OCI-LY1 (cell line): ENCODE data around the gene IL11.

Experiments
- H2AFZ ChIP-seq: fragments of 200-600 bp; sonication (generic), shearing (Covaris generic); 2 replicates; pipeline ENCODE4 v1.6.0; 2014; ENCODE audit warnings: antibody characterized with exemption, mild to moderate bottlenecking, low read length
- H3F3A ChIP-seq: fragments of 200-600 bp; sonication (generic), shearing (Covaris generic); 2 replicates; pipeline ENCODE4 v1.6.0; 2014; ENCODE audit warnings: mild to moderate bottlenecking, antibody characterized with exemption, low read length, moderate library complexity; ENCODE audit not compliant: insufficient read depth
- H3K27ac ChIP-seq: fragments of 200-600 bp; sonication (generic); 2 replicates; pipeline ENCODE4 v1.5.1; 2014; ENCODE audit warnings: low read length, mixed run types, mild to moderate bottlenecking, low read depth; ENCODE audit not compliant: poor library complexity, severe bottlenecking
- H3K27me3 ChIP-seq: fragments of 200-600 bp; sonication (generic); 2 replicates; pipeline ENCODE4 v1.6.0; 2014; ENCODE audit warnings: antibody characterized with exemption, mild to moderate bottlenecking, low read length, moderate library complexity; ENCODE audit not compliant: insufficient read depth
- H3K36me3 ChIP-seq: fragments of 200-600 bp; sonication (generic); 2 replicates; pipeline ENCODE4 v1.6.1; 2014; ENCODE audit warnings: mild to moderate bottlenecking, antibody characterized with exemption, low read length, moderate library complexity, mixed read lengths; ENCODE audit not compliant: insufficient read depth
- H3K4me1 ChIP-seq: fragments of 200-600 bp; sonication (generic); 2 replicates; pipeline ENCODE4 v1.5.1; 2014; ENCODE audit warnings: mild to moderate bottlenecking, low read length, moderate library complexity; ENCODE audit not compliant: insufficient read depth, severe bottlenecking
- H3K4me2 ChIP-seq: fragments of 200-600 bp; sonication (generic), shearing (Covaris generic); 2 replicates; pipeline ENCODE4 v1.6.1; 2014; ENCODE audit warnings: low read length
- H3K4me3 ChIP-seq: fragments of 200-600 bp; sonication (generic); 2 replicates; pipeline ENCODE4 v1.5.1; 2014; ENCODE audit warnings: low read length, low read depth, mild to moderate bottlenecking, mixed read lengths; ENCODE audit not compliant: poor library complexity, severe bottlenecking
- H3K79me2 ChIP-seq: fragments of 200-600 bp; shearing (Covaris generic); 2 replicates; pipeline ENCODE4 v1.6.1; 2016; ENCODE audit warnings: mixed run types, low read length, mixed read lengths; ENCODE audit not compliant: insufficient read depth
- H3K9ac ChIP-seq: fragments of 200-600 bp; sonication (generic), shearing (Covaris generic); 2 replicates; pipeline ENCODE4 v1.6.1; 2014; ENCODE audit warnings: mild to moderate bottlenecking, low read length, mixed read lengths
- H3K9me2 ChIP-seq: fragments of 200-600 bp; sonication (generic), shearing (Covaris generic); 2 replicates; pipeline ENCODE4 v1.6.1; 2014; ENCODE audit warnings: low read depth, mild to moderate bottlenecking, low read length, mixed read lengths
- H3K9me3 ChIP-seq: fragments of 200-600 bp; shearing (Covaris generic); 2 replicates; pipeline ENCODE4 v1.6.1; 2014; ENCODE audit warnings: low read length, mixed read lengths
- H4K20me1 ChIP-seq: fragments of 200-600 bp; sonication (generic), shearing (Covaris generic); 2 replicates; pipeline ENCODE4 v1.6.0; 2016; ENCODE audit warnings: mild to moderate bottlenecking, low read length; ENCODE audit not compliant: insufficient read depth
- EZH2 ChIP-seq: fragments of 200-600 bp; sonication (generic), shearing (Covaris generic); IDR thresholded peaks from 2 replicates; pipeline ENCODE4 v1.8.0; 2017; ENCODE audit warnings: borderline replicate concordance, mixed run types, mild to moderate bottlenecking, antibody characterized with exemption, low read length, moderate library complexity, mixed read lengths
- TF ChIP-seq, protein P1 (sequence below): fragments of 200-600 bp; sonication (generic), shearing (Covaris generic); IDR thresholded peaks from 2 replicates; pipeline ENCODE4 v1.5.1; 2017; ENCODE audit warnings: mild to moderate bottlenecking, antibody characterized with exemption, low read length, moderate library complexity, mixed read lengths

IL11 gene

DNA sequence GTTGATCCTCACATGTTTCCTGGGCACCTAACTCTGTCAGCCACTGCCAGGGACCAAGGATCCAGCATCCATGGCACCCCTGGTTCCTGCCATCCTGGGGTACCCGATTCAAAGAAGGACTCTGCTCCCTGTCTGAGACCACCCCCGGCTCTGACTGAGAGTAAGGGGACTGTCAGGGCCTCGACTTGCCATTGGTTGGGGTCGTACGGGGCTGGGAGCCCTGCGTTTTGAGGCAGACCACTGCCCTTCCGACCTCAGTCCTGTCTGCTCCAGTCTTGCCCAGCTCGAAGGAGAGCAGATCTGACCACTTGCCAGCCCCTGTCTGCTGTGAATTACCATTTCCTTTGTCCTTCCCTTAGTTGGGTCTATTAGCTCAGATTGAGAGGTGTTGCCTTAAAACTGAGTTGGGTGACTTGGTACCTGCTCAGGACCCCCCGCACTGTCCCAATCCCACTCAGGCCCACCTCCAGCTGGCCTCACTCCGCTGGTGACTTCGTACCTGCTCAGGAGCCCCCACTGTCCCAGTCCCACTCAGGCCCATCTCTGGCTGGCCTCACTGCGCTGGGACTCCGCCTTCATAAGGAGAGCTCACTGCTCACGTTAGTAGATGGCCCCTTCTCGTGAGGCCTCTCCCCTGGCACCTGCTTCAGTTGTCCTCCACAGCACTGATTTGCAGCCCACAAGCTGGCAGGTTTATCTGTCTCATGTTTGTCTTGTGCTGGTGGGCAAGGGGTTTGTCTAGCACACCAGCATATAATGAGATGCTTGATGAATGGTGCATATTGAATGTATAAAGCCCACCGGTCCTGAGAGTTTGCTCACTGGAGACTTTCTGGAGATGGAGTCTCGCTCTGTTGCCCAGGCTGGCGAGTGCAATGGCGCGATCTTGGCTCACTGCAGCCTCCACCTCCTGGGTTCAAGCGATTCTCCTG lies 19.4 kb upstream of the IL11 start:
- Histone ChIP-seq H3K9me3 (no peaks in the 10 kb centered on the region), H3K36me3 (peaks cover 52% of the 10 kb centered on the region), H2AFZ (no peak overlapping the region), H3K9me2 (no peaks in the 10 kb centered on the region), H3F3A (no peaks in the 10 kb centered on the region), H4K20me1 (no peaks in the 10 kb centered on the region), H3K79me2 (no peaks in the 10 kb centered on the region), H3K4me2 (no peak overlapping the region; the same call in 1 of the 2 replicates), H3K9ac (no peak overlapping the region), H3K27ac (no peak overlapping the region), H3K27me3 (no peaks in the 10 kb centered on the region), H3K4me3 (no peak overlapping the region), H3K4me1 (peaks cover 36% of the 10 kb centered on the region)
- TF ChIP-seq, protein P1, sequence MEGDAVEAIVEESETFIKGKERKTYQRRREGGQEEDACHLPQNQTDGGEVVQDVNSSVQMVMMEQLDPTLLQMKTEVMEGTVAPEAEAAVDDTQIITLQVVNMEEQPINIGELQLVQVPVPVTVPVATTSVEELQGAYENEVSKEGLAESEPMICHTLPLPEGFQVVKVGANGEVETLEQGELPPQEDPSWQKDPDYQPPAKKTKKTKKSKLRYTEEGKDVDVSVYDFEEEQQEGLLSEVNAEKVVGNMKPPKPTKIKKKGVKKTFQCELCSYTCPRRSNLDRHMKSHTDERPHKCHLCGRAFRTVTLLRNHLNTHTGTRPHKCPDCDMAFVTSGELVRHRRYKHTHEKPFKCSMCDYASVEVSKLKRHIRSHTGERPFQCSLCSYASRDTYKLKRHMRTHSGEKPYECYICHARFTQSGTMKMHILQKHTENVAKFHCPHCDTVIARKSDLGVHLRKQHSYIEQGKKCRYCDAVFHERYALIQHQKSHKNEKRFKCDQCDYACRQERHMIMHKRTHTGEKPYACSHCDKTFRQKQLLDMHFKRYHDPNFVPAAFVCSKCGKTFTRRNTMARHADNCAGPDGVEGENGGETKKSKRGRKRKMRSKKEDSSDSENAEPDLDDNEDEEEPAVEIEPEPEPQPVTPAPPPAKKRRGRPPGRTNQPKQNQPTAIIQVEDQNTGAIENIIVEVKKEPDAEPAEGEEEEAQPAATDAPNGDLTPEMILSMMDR, result no peak

DNA sequence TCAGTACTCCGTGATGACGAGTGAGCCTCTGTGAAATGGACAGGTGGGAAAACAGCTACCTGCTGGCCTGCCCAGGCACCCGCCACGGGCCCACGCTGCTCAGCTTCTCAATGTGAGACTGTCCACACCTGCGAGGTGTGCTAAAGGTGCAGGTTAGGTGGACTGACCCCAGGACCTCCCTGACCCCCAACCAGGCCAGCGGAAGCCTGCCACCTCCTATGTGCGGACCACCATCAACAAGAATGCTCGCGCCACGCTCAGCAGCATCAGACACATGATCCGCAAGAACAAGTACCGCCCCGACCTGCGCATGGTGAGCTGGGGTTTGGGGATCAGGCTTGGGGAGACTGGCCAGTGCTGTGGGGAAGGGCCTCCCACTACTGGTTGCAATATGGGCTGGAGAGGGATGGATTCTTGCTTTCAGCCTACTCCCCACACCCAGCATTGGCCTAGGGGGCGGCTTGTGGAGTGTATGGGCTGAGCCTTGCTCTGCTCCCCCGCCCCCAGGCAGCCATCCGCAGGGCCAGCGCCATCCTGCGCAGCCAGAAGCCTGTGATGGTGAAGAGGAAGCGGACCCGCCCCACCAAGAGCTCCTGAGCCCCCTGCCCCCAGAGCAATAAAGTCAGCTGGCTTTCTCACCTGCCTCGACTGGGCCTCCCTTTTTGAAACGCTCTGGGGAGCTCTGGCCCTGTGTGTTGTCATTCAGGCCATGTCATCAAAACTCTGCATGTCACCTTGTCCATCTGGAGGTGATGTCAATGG lies 17.7 kb upstream of the IL11 start:
- H3K4me3 ChIP-seq, result peak overlapping the region; percentile 94
- H3K27ac ChIP-seq, result no peak overlapping the region
- H3K9me3 ChIP-seq, result no peaks in the 10 kb centered on the region
- H3K4me2 ChIP-seq, result peak overlapping the region; percentile 89
- no peaks in the 10 kb centered on the region for H3F3A ChIP-seq
- H2AFZ ChIP-seq, result no peak overlapping the region
- peak overlapping the region; percentile 96 for H3K9ac ChIP-seq
- H3K4me1 ChIP-seq, result peaks cover 47% of the 10 kb centered on the region
- H4K20me1 ChIP-seq, result no peaks in the 10 kb centered on the region
- TF ChIP-seq EZH2, result no peak
- TF ChIP-seq, protein P1, result no peak
- H3K27me3 ChIP-seq, result no peaks in the 10 kb centered on the region
- H3K36me3 ChIP-seq, result peaks cover 52% of the 10 kb centered on the region
- H3K79me2 ChIP-seq, result no peaks in the 10 kb centered on the region
- H3K9me2 ChIP-seq, result no peaks in the 10 kb centered on the region

DNA sequence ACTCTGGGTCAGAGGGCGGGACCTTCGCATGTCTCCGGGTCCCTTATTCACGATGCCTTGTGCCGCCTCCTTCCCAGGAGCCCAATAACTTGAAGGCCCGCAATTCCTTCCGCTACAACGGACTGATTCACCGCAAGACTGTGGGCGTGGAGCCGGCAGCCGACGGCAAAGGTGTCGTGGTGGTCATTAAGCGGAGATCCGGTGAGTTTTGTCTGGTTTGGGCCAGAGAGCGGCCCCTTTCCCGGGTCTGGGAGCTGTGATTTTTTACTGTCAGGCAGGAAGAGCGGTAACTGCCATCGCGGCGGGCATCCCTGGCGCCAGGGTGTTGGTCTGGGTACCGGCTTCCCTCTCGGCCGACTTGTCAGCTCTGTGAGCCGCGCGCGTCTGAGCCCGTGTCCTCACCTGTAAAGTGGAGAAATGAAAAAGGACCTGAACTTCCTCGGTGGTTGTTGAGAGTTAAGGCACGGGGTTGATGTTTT lies 16.3 kb upstream of the IL11 start:
- H3K79me2 ChIP-seq, result no peaks in the 10 kb centered on the region
- H4K20me1 ChIP-seq, result no peaks in the 10 kb centered on the region
- peaks cover 47% of the 10 kb centered on the region for H3K4me1 ChIP-seq
- no peak for TF ChIP-seq EZH2
- TF ChIP-seq, protein P1, result no peak
- H2AFZ ChIP-seq, result no peak overlapping the region
- H3K4me2 ChIP-seq, result peak overlapping the region; percentile 89
- H3K27me3 ChIP-seq, result no peaks in the 10 kb centered on the region
- peak overlapping the region; percentile 94 for H3K4me3 ChIP-seq
- peaks cover 52% of the 10 kb centered on the region for H3K36me3 ChIP-seq
- no peaks in the 10 kb centered on the region for H3F3A ChIP-seq
- H3K9me2 ChIP-seq, result no peaks in the 10 kb centered on the region
- no peaks in the 10 kb centered on the region for H3K9me3 ChIP-seq
- peak overlapping the region; percentile 46 for H3K27ac ChIP-seq
- peak overlapping the region; percentile 96 for H3K9ac ChIP-seq
